ENCODE measurements around the gene SIRT1. TPM values are rescaled to one million over a fixed set of nuclear protein-coding genes. Genes with fewer than 3 reads are reported as not detected.
"Not testable (repeated sequence)": the region's sequence is repeated elsewhere in the genome, so short reads cannot be mapped to it uniquely, and the experiment has no call there.

The SIRT1 gene
- total RNA-seq, 1 donor from 2014 or later: 25.6 TPM

- no peak for DNase-seq (ENCODE audit: extremely low spot score, unreplicated experiment)
- Mint-ChIP-seq H3K4me3 (ENCODE audit: unreplicated experiment) (no peak overlapping the region), H3K27me3 (ENCODE audit: unreplicated experiment) (no peaks in the 10 kb centered on the region), H3K4me1 (ENCODE audit: unreplicated experiment) (peaks cover 3% of the 10 kb centered on the region), H3K9me3 (ENCODE audit: unreplicated experiment) (no peaks in the 10 kb centered on the region), H3K27ac (ENCODE audit: unreplicated experiment) (no peak overlapping the region), H3K36me3 (ENCODE audit: unreplicated experiment) (peaks cover 24% of the 10 kb centered on the region)
- TF ChIP-seq, protein P1, sequence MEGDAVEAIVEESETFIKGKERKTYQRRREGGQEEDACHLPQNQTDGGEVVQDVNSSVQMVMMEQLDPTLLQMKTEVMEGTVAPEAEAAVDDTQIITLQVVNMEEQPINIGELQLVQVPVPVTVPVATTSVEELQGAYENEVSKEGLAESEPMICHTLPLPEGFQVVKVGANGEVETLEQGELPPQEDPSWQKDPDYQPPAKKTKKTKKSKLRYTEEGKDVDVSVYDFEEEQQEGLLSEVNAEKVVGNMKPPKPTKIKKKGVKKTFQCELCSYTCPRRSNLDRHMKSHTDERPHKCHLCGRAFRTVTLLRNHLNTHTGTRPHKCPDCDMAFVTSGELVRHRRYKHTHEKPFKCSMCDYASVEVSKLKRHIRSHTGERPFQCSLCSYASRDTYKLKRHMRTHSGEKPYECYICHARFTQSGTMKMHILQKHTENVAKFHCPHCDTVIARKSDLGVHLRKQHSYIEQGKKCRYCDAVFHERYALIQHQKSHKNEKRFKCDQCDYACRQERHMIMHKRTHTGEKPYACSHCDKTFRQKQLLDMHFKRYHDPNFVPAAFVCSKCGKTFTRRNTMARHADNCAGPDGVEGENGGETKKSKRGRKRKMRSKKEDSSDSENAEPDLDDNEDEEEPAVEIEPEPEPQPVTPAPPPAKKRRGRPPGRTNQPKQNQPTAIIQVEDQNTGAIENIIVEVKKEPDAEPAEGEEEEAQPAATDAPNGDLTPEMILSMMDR (IDR thresholded peaks at IDR 0.05): no peak
Measured at GRCh38 chr10:67959839-67960476, 75.5 kb downstream of the SIRT1 start.

DNA sequence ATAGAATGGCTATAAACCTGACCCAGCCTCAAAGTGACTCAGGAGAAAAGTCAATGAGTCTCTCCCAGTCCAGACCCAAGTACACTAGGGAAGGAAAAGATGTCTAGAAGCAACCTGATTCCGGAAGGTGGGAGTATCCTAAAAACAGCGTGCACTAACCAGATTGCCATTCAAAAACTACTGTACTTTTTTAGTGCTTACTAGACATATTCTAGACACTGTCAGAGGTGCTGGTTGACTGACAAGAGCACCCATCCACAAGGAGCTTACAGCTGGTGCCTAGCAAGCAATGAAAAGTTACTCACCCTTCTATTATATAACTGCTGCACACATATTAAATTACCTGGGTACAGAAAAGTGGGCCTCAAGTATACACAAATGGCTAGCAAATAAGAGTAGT is 81.0 kb downstream of the SIRT1 start:
- Mint-ChIP-seq H3K27ac (ENCODE audit: unreplicated experiment) (no peak overlapping the region), H3K27me3 (ENCODE audit: unreplicated experiment) (no peaks in the 10 kb centered on the region), H3K9me3 (ENCODE audit: unreplicated experiment) (peaks cover 6% of the 10 kb centered on the region), H3K4me1 (ENCODE audit: unreplicated experiment) (peaks cover 2% of the 10 kb centered on the region), H3K4me3 (ENCODE audit: unreplicated experiment) (no peak overlapping the region), H3K36me3 (ENCODE audit: unreplicated experiment) (peaks cover 52% of the 10 kb centered on the region)
- TF ChIP-seq, protein P1 (IDR thresholded peaks at IDR 0.05): no peak
- no peak for DNase-seq (ENCODE audit: extremely low spot score, unreplicated experiment)

GRCh38 chr10:67966035-67966434 is 81.6 kb downstream of the SIRT1 start:
- peaks cover 10% of the 10 kb centered on the region for H3K9me3 Mint-ChIP-seq (ENCODE audit: unreplicated experiment)
- not testable (repeated sequence) for H3K27ac Mint-ChIP-seq (ENCODE audit: unreplicated experiment); H3K4me1 Mint-ChIP-seq (ENCODE audit: unreplicated experiment); H3K4me3 Mint-ChIP-seq (ENCODE audit: unreplicated experiment); H3K27me3 Mint-ChIP-seq (ENCODE audit: unreplicated experiment); DNase-seq (ENCODE audit: extremely low spot score, unreplicated experiment)
- H3K36me3 Mint-ChIP-seq (ENCODE audit: unreplicated experiment): peaks cover 51% of the 10 kb centered on the region

Other genes starting within 250 kb of the SIRT1 start
- 0.30 and 0.39 TPM in 2 replicates for gene CTNNA3, start 188.5 kb upstream of the SIRT1 start, total RNA-seq
- gene DNAJC12, start 46.5 kb upstream of the SIRT1 start, total RNA-seq: 9.5 and 12.0 TPM in 2 replicates
- gene HERC4, start 190.6 kb downstream of the SIRT1 start, total RNA-seq: 57.0 and 59.4 TPM in 2 replicates
- 1.0 and 1.8 TPM in 2 replicates for gene MYPN, start 224.8 kb downstream of the SIRT1 start, total RNA-seq

All from osteocyte (in vitro differentiated cells).